HK-2 (cell line): ENCODE results near the gene MRC2.

Experiments used
- DNase-seq: peaks from one replicate; pipeline ENCODE4 v3.0.0-alpha.2; 2018; ENCODE audit not compliant: unreplicated experiment

Gene MRC2

GRCh38 chr17:62702746-62703260, 75.3 kb downstream of the MRC2 start:
- DNase-seq: no peak

GRCh38 chr17:62703261-62703775, 75.8 kb downstream of the MRC2 start:
- peak; percentile 73 for DNase-seq

DNA sequence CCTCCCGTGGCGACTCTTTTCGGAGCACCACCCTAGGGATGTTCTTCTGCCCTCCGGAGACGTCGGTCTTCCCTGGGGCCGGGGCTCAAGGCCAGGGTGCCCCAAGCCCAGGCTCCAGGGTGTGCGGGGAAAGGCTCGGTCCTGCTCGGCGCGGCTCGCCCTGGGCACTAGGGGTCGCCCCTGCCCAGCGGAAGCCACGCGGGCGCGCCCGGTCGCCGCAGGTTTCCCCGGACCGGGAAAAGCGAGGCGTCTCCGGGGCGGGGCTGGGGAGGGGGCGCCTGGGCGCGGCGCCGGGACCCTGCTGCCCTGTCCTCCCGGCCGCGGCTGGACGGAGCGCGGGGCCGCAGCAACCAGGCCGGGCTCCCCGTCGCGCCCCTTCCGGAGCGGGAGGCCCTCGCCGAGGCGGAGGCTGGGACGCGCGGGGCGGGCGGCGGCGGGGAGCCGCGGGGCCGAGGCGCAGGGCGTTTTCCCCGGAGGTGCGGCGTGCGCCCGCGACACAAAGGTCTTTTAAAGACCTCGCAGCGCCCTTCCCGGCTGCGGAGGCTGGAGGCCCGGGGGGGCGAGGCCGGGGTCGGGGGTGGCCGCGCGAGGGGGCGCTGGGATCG, 76.4 kb downstream of the MRC2 start:
- DNase-seq: peak; percentile 86

DNA sequence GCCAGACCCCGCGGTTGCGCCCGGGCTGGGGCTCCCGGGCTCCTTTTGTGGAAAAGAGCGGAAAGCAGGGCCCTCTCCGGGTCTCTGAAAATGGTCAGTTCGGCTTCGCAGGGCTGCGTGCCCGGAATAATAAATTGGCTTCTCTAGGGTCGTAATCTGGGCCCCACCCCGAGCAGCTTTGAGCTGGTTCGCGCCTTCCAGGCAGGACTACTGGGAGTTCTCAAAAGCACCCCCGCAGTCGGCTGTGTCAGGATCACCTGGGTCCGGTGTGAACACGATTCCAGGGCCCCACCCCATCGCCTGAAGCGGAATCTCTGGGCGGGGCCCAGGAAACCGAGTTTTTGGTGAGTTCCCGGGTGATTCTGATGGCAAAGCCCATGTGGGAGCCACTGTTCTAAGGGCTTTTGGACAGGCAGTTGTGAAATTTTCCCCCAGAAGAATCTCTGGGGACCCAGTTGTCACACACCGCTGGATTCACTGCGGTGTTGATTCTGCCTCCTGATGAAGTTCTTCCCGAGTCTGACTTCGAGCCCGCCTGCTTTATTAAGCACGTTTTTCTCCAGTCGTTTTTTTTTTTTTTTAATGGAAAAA, 77.0 kb downstream of the MRC2 start:
- DNase-seq: peak; percentile 65

GRCh38 chr17:62705156-62705777, 77.8 kb downstream of the MRC2 start:
- no peak for DNase-seq

DNA sequence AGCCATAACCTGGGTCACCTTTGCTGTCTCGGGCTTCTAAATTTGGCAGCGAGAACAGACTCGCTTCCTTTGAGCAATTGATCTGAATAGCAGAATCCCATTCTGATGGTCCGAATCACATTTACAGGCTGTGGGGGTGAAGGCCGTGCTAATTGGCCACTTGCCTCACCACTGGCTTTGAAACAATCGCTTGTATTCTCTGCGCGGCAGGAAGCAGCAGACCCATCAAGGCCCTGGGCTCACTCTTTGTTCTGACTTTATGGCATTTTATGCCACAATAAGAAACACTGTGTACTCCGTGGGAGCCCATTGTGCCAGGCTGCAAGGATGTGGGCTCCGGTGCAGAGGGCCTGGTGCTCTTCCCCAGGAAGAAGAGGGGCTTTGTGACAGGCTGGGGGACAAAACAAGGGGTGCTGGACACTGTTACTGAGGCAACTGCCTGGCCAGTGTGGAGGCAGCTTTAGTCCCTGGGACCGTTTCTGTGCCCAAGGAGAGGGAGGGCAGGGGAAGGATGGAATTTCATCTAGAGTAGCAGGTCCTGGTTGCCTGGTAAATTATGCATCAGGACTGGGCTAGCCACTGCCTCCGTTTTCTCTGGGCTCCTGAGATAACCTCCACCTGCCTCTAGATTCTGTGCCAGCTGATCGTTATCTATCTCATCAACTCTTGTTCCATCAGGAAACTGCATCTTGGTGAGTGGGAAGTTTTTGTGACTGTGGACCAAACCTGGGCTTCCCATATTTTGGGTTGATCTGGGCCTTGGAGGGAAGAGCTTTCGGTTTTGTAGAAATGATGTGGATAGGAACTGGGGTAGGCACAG, 78.5 kb downstream of the MRC2 start:
- DNase-seq: no peak

- no peak for DNase-seq
Measured at GRCh38 chr17:62706598-62707424, 79.3 kb downstream of the MRC2 start.

DNA sequence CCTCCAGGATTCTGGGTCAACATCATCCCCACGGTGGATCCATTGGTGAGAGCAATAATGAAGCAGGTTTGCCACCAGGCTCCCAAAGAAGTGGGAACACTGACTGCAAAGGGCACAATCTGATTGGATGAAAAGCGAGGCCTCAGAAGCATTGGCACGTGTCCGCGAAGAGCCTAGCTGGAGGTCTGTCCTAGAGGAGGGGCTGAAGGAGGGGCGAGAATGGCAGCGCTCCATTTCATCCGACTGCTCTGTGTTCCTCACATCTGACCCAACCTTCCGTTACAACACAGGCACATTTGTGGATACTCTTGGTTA, 79.9 kb downstream of the MRC2 start:
- no peak for DNase-seq

GRCh38 chr17:62708587-62708986, 81.1 kb downstream of the MRC2 start:
- DNase-seq: no peak

GRCh38 chr17:62712171-62712581, 84.7 kb downstream of the MRC2 start:
- DNase-seq: no peak

GRCh38 chr17:62713086-62713881, 85.8 kb downstream of the MRC2 start:
- no peak for DNase-seq

- DNase-seq: no peak
Measured at GRCh38 chr17:62714016-62714777, 86.7 kb downstream of the MRC2 start.

- no peak for DNase-seq
Measured at GRCh38 chr17:62715882-62716390, 88.5 kb downstream of the MRC2 start.

DNA sequence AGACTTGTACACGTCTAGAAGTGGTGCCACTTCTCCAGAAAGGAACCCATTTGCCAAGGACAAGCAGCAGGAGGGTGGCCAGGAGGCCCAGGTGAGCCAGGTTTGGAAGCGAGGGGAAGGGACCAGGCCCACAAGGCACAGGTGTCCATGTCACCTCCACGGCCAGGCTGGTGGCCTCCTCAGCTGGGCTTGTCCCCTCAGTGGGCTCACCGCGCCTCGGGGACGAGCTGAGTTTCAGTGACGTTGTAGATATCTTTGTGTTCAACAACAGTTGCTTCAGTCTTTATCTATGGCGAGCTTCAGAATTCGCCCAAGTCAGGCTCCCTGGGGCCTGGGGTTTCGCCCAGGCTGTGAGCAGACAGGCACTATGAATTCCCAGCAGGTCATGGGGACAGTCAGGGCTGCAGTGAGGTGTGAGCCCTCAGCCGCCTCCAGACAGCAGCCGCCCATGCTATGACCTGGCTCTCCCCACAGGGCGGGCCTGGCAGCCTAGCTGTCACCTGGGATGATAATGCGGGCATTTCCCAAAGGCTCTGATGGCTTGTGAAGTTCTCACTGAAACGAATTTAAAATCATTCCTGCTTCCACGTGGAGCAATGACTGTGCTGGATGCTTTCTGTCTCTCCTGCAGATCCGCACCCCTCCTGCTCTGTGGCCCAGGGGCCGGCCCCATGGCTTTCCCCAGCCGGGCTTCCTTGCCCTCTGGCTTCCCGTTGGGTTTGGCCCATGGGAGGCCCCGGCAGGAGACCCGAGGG, 89.5 kb downstream of the MRC2 start:
- no peak for DNase-seq

DNA sequence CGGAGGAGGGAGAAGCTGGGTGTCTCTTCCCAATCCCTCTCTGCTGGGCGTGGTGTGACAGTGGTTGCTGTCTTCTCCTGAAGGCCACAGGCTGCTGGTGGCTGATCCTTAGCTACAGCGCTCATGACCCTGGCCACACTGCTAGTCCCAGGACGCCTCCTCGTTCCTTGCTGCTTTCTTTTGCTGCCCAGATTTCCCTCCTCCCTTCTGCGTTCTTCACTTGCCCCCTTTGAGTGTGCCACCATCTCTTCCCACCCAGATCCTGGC, 90.1 kb downstream of the MRC2 start:
- DNase-seq: no peak

GRCh38 chr17:62717889-62718288, 90.4 kb downstream of the MRC2 start:
- DNase-seq: no peak

- peak; percentile 54 for DNase-seq
Measured at GRCh38 chr17:62718429-62718828, 91.0 kb downstream of the MRC2 start.

- DNase-seq: no peak
Measured at GRCh38 chr17:62719586-62719985, 92.1 kb downstream of the MRC2 start.
